Trophoblast cell (in vitro differentiated cells and primary cell): ENCODE results near the gene MAEL.

Source experiments
- DNase-seq, 2 donors: peaks; one replicate each; pipeline ENCODE4 v3.0.0-alpha.2; 2016
- H2AFZ ChIP-seq: 2 replicates; pipeline ENCODE4 v1.6.1; 2013; ENCODE audit warnings: low read length, moderate library complexity, mild to moderate bottlenecking; ENCODE audit not compliant: insufficient read depth, poor library complexity
- H2AK5ac ChIP-seq: 2 replicates; pipeline ENCODE4 v1.6.1; 2013; ENCODE audit warnings: mild to moderate bottlenecking, low read length
- H2BK120ac ChIP-seq: 2 replicates; pipeline ENCODE4 v1.6.1; 2013; ENCODE audit warnings: low read length, mild to moderate bottlenecking, moderate library complexity; ENCODE audit not compliant: insufficient read depth, poor library complexity
- H2BK12ac ChIP-seq: 2 replicates; pipeline ENCODE4 v1.6.1; 2013; ENCODE audit warnings: mild to moderate bottlenecking, low read length, moderate library complexity
- H2BK5ac ChIP-seq: 2 replicates; pipeline ENCODE4 v1.6.1; 2013; ENCODE audit warnings: low read length, low read depth, moderate library complexity, mild to moderate bottlenecking; ENCODE audit not compliant: poor library complexity
- H3K14ac ChIP-seq: 2 replicates; pipeline ENCODE4 v1.6.1; 2013; ENCODE audit warnings: mild to moderate bottlenecking, low read length
- H3K18ac ChIP-seq: 2 replicates; pipeline ENCODE4 v1.6.1; 2013; ENCODE audit warnings: mild to moderate bottlenecking, low read length
- H3K23ac ChIP-seq: 2 replicates; pipeline ENCODE4 v1.6.1; 2013; ENCODE audit warnings: low read length
- H3K27ac ChIP-seq: 2 replicates; pipeline ENCODE4 v1.5.1; 2013; ENCODE audit warnings: low read depth, mild to moderate bottlenecking, inconsistent platforms, low read length, moderate library complexity
- H3K27me3 ChIP-seq: 2 replicates; pipeline ENCODE4 v1.6.1; 2013; ENCODE audit warnings: inconsistent platforms, mild to moderate bottlenecking, low read length, moderate library complexity; ENCODE audit not compliant: insufficient read depth
- H3K36me3 ChIP-seq, 2 experiments: 1 replicate in 1 of 2; 2 replicates in 1 of 2; pipeline ENCODE4 v1.6.1; 2013; ENCODE audit warnings: low read length in 2 of 2, mild to moderate bottlenecking in 2 of 2, moderate library complexity in 1 of 2; ENCODE audit not compliant: insufficient read depth in 2 of 2, control insufficient read depth in 1 of 2
- H3K4ac ChIP-seq: 2 replicates; pipeline ENCODE4 v1.6.1; 2013; ENCODE audit warnings: low read depth, mild to moderate bottlenecking, low read length, moderate library complexity
- H3K4me1 ChIP-seq, 2 experiments: 1 replicate in 1 of 2; 2 replicates in 1 of 2; pipeline ENCODE4 v1.6.1; 2013; ENCODE audit warnings: low read length in 2 of 2, mild to moderate bottlenecking in 2 of 2, moderate library complexity in 1 of 2; ENCODE audit not compliant: insufficient read depth in 2 of 2, control insufficient read depth in 1 of 2
- H3K4me2 ChIP-seq: 2 replicates; pipeline ENCODE4 v1.6.1; 2013; ENCODE audit warnings: inconsistent platforms, mild to moderate bottlenecking, low read length, moderate library complexity
- H3K4me3 ChIP-seq: 2 replicates; pipeline ENCODE4 v1.5.1; 2013; ENCODE audit warnings: mild to moderate bottlenecking, low read depth, low read length, inconsistent platforms
- H3K79me1 ChIP-seq: one replicate; pipeline ENCODE4 v1.6.1; 2013; ENCODE audit warnings: low read length
- H3K79me2 ChIP-seq: 2 replicates; pipeline ENCODE4 v1.6.1; 2013; ENCODE audit warnings: low read length, mild to moderate bottlenecking; ENCODE audit not compliant: control insufficient read depth, insufficient read depth, poor library complexity
- H3K9ac ChIP-seq: 2 replicates; pipeline ENCODE4 v1.6.1; 2013; ENCODE audit warnings: mild to moderate bottlenecking, low read length
- H3K9me3 ChIP-seq: 2 replicates; pipeline ENCODE4 v1.6.1; 2013; ENCODE audit warnings: low read depth, mild to moderate bottlenecking, control low read depth, inconsistent platforms, low read length; ENCODE audit not compliant: insufficient read depth
- H4K12ac ChIP-seq: 2 replicates; pipeline ENCODE4 v1.6.1; 2013; ENCODE audit warnings: low read depth, mild to moderate bottlenecking, low read length, moderate library complexity
- H4K8ac ChIP-seq: 2 replicates; pipeline ENCODE4 v1.6.1; 2013; ENCODE audit warnings: low read depth, mild to moderate bottlenecking, low read length, moderate library complexity
- H4K91ac ChIP-seq: one replicate; pipeline ENCODE4 v1.6.1; 2013; ENCODE audit warnings: low read depth, mild to moderate bottlenecking, low read length, moderate library complexity
- WGBS: extraction: QIAGEN DNeasy Blood & Tissue Kit; methylation state at CpG from one replicate; pipeline ENCODE4 v1.1.7; 2013; ENCODE audit warnings: missing lambda C conversion rate; ENCODE audit not compliant: insufficient read length, insufficient coverage; ENCODE audit errors: extremely low coverage; 5-methylcytosine and 5-hydroxymethylcytosine counted together

The MAEL gene

GRCh38 chr1:166948856-166949350, 40.2 kb upstream of the MAEL start:
- Histone ChIP-seq H3K79me1 (no peaks in the 10 kb centered on the region), H4K12ac (no peak overlapping the region), H3K27me3 (peaks cover 6% of the 10 kb centered on the region), H3K79me2 (no peaks in the 10 kb centered on the region), H3K14ac (no peak overlapping the region), H2BK120ac (no peak overlapping the region), H3K23ac (no peak overlapping the region), H3K4me3 (no peak overlapping the region), H3K27ac (no peak overlapping the region), H3K9ac (no peak overlapping the region), H4K8ac (no peak overlapping the region), H3K4me1 (peaks cover 0 to 5% of the 10 kb centered on the region in 2 experiments), H4K91ac (no peak overlapping the region), H2BK5ac (no peak overlapping the region), H3K18ac (no peak overlapping the region), H2BK12ac (no peak overlapping the region), H3K4ac (no peak overlapping the region), H2AFZ (no peak overlapping the region), H3K9me3 (no peaks in the 10 kb centered on the region), H3K36me3 (no peaks in the 10 kb centered on the region), H2AK5ac (no peak overlapping the region), H3K4me2 (no peak overlapping the region)
- WGBS = no CpG with 5 or more reads among the region's 2 CpGs
- DNase-seq = no peak

GRCh38 chr1:166950156-166950555, 38.9 kb upstream of the MAEL start:
- Histone ChIP-seq H3K4me1 (peaks cover 0 to 5% of the 10 kb centered on the region in 2 experiments), H3K4me2 (no peak overlapping the region), H3K9me3 (no peaks in the 10 kb centered on the region), H3K4me3 (no peak overlapping the region), H3K36me3 (no peaks in the 10 kb centered on the region), H3K27ac (no peak overlapping the region), H2BK12ac (no peak overlapping the region), H3K9ac (no peak overlapping the region), H3K79me1 (no peaks in the 10 kb centered on the region), H3K18ac (no peak overlapping the region), H2BK5ac (no peak overlapping the region), H3K14ac (no peak overlapping the region), H2BK120ac (no peak overlapping the region), H2AK5ac (no peak overlapping the region), H3K4ac (no peak overlapping the region), H4K12ac (no peak overlapping the region), H4K91ac (no peak overlapping the region), H3K79me2 (no peaks in the 10 kb centered on the region), H4K8ac (no peak overlapping the region), H3K23ac (no peak overlapping the region), H2AFZ (no peak overlapping the region), H3K27me3 (peaks cover 6% of the 10 kb centered on the region)
- DNase-seq = no peak
- WGBS = no CpG with 5 or more reads among the region's 2 CpGs

GRCh38 chr1:166951050-166951449, 38.0 kb upstream of the MAEL start:
- Histone ChIP-seq H2BK5ac (no peak overlapping the region), H2AK5ac (no peak overlapping the region), H3K18ac (no peak overlapping the region), H2AFZ (no peak overlapping the region), H3K79me2 (no peaks in the 10 kb centered on the region), H3K79me1 (no peaks in the 10 kb centered on the region), H3K4me3 (no peak overlapping the region), H3K4me1 (peaks cover 0 to 5% of the 10 kb centered on the region in 2 experiments), H2BK120ac (no peak overlapping the region), H3K9ac (no peak overlapping the region), H3K27ac (no peak overlapping the region), H4K8ac (no peak overlapping the region), H2BK12ac (no peak overlapping the region), H3K9me3 (no peaks in the 10 kb centered on the region), H3K27me3 (peaks cover 3% of the 10 kb centered on the region), H3K23ac (no peak overlapping the region), H4K91ac (no peak overlapping the region), H3K4ac (no peak overlapping the region), H3K4me2 (no peak overlapping the region), H3K36me3 (no peaks in the 10 kb centered on the region), H3K14ac (no peak overlapping the region), H4K12ac (no peak overlapping the region)
- DNase-seq = no peak
- no CpG with 5 or more reads among the region's 2 CpGs for WGBS

- H2BK12ac ChIP-seq = no peak overlapping the region
- H4K91ac ChIP-seq = no peak overlapping the region
- no peak overlapping the region for H3K4me2 ChIP-seq
- H3K9ac ChIP-seq = no peak overlapping the region
- H2AFZ ChIP-seq = no peak overlapping the region
- H4K12ac ChIP-seq = no peak overlapping the region
- H3K79me1 ChIP-seq = no peaks in the 10 kb centered on the region
- no CpG with 5 or more reads among the region's 4 CpGs for WGBS
- H3K18ac ChIP-seq = no peak overlapping the region
- no peak overlapping the region for H4K8ac ChIP-seq
- H3K4me1 ChIP-seq = peaks cover 0 to 4% of the 10 kb centered on the region in 2 experiments
- H3K36me3 ChIP-seq = no peaks in the 10 kb centered on the region
- H3K4me3 ChIP-seq = no peak overlapping the region
- no peaks in the 10 kb centered on the region for H3K79me2 ChIP-seq
- no peak overlapping the region for H3K4ac ChIP-seq
- H3K9me3 ChIP-seq = no peaks in the 10 kb centered on the region
- no peak overlapping the region for H3K27ac ChIP-seq
- H2BK5ac ChIP-seq = no peak overlapping the region
- H2BK120ac ChIP-seq = no peak overlapping the region
- no peak overlapping the region for H3K14ac ChIP-seq
- peaks cover 3% of the 10 kb centered on the region for H3K27me3 ChIP-seq
- H3K23ac ChIP-seq = no peak overlapping the region
- peak in 1 of 2 donors; percentile 60 for DNase-seq
- no peak overlapping the region for H2AK5ac ChIP-seq
These were observed 36.9 kb upstream of the MAEL start for GRCh38 chr1:166952002-166952746.
